Glutamatergic neuron (in vitro differentiated cells): ENCODE measurements around the gene KLK2. TPM values are rescaled to one million over a fixed set of nuclear protein-coding genes. Genes with fewer than 3 reads are reported as not detected.
"Not testable (repeated sequence)": the region's sequence is repeated elsewhere in the genome, so short reads cannot be mapped to it uniquely, and the experiment has no call there.

Experiments
- DNase-seq: peaks from one replicate; pipeline ENCODE4 v3.0.0; 2022
- H3K27ac Mint-ChIP-seq: one replicate; pipeline ENCODE4 v1.8.0; 2020; ENCODE audit warnings: mild to moderate bottlenecking, mixed read lengths, inconsistent platforms; ENCODE audit not compliant: unreplicated experiment
- H3K27me3 Mint-ChIP-seq: one replicate; pipeline ENCODE4 v1.8.0; 2020; ENCODE audit warnings: mild to moderate bottlenecking, moderate library complexity, mixed read lengths, inconsistent platforms; ENCODE audit not compliant: unreplicated experiment
- H3K36me3 Mint-ChIP-seq: one replicate; pipeline ENCODE4 v1.8.0; 2020; ENCODE audit warnings: mild to moderate bottlenecking, mixed read lengths, inconsistent platforms; ENCODE audit not compliant: unreplicated experiment
- H3K4me1 Mint-ChIP-seq: one replicate; pipeline ENCODE4 v1.8.0; 2020; ENCODE audit warnings: mild to moderate bottlenecking, low read depth, mixed read lengths, inconsistent platforms; ENCODE audit not compliant: unreplicated experiment
- H3K4me3 Mint-ChIP-seq: one replicate; pipeline ENCODE4 v1.8.0; 2020; ENCODE audit warnings: mild to moderate bottlenecking, mixed read lengths, inconsistent platforms; ENCODE audit not compliant: unreplicated experiment
- H3K9me3 Mint-ChIP-seq: one replicate; pipeline ENCODE4 v1.8.0; 2020; ENCODE audit warnings: mild to moderate bottlenecking, moderate library complexity, mixed read lengths, inconsistent platforms; ENCODE audit not compliant: unreplicated experiment
- total RNA-seq: library from RNA; stranded (reverse); fragmentation: NEBNext Ultra II Directional; extraction: Animal tissue kit (Norgen Biotek cat#: 25700); gene quantifications from one replicate; pipeline ENCODE4 v1.2.1, GENCODE V29; 2021; ENCODE audit not compliant: unreplicated experiment
- TF ChIP-seq, protein P1 (sequence below): fragments of 200-600 bp; sonication (generic); IDR thresholded peaks from one replicate; pipeline ENCODE4 v1.5.0; 2021; ENCODE audit not compliant: partially characterized antibody, unreplicated experiment

KLK2 gene
- total RNA-seq, 1 donor from 2014 or later, result not detected

DNA sequence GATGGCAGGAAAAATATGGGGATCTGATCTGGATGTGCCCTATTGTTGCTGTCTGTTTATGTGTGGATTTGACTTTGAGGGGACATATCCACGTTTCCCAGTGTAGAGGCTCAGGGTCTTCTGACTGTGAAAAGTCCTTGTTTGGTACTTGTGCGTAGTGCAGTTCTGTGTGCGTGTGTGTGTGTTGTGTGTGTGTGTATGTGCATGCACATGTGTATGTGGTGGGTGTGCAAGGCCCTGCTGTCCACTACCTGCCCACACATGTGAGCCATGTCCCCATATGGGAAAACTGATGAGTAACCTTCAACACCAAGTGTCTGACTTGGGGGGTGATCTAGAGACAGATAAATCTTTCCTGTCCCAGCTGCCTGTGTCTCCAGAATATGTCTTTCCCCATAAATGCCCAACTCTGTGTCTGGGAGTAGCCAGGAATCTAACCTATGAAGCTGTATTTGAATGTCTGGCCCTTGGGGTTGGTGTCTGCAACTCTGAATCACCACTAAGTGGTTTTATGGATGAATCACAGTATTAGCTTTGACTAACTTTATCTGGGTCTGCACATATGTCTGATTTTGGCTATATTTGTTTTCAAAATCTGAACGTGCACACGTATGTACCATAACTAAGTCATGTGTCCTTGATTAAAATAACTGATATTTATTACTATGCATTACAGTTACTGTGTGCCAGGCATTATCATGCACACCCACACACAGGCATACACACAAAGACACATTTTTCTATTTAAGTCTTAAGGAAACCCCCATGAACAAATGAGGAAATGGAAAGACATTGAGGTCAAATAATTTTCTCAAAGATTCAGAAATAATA, 17.4 kb downstream of the KLK2 start:
- Mint-ChIP-seq H3K9me3 (peaks cover 2% of the 10 kb centered on the region), H3K4me3 (no peak overlapping the region), H3K27me3 (peaks cover 14% of the 10 kb centered on the region), H3K27ac (no peak overlapping the region), H3K36me3 (no peaks in the 10 kb centered on the region), H3K4me1 (no peaks in the 10 kb centered on the region)
- TF ChIP-seq, protein P1, sequence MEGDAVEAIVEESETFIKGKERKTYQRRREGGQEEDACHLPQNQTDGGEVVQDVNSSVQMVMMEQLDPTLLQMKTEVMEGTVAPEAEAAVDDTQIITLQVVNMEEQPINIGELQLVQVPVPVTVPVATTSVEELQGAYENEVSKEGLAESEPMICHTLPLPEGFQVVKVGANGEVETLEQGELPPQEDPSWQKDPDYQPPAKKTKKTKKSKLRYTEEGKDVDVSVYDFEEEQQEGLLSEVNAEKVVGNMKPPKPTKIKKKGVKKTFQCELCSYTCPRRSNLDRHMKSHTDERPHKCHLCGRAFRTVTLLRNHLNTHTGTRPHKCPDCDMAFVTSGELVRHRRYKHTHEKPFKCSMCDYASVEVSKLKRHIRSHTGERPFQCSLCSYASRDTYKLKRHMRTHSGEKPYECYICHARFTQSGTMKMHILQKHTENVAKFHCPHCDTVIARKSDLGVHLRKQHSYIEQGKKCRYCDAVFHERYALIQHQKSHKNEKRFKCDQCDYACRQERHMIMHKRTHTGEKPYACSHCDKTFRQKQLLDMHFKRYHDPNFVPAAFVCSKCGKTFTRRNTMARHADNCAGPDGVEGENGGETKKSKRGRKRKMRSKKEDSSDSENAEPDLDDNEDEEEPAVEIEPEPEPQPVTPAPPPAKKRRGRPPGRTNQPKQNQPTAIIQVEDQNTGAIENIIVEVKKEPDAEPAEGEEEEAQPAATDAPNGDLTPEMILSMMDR, result no peak
- no peak for DNase-seq

DNA sequence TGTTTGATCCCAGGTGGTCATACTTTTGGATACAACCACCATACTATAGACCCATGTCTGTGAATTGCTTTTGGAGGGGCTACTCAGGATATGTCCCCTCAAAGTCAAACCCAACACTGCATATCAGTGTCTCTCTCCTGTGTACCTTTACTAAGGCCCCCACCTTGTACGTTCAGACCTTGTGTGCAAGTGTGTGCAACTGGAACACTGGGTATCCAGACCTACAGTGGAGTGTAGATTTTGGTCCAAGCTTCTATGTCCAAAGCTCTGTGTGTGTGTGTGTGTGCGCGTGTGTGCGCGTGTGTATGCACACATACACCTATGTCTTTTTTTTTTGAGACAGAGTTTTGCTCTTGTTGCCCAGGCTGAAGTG, 18.0 kb downstream of the KLK2 start:
- no peak for DNase-seq
- TF ChIP-seq, protein P1, result no peak
- Mint-ChIP-seq H3K9me3 (peaks cover 2% of the 10 kb centered on the region), H3K36me3 (no peaks in the 10 kb centered on the region), H3K27me3 (peaks cover 14% of the 10 kb centered on the region), H3K4me1 (no peaks in the 10 kb centered on the region), H3K27ac (no peak overlapping the region), H3K4me3 (no peak overlapping the region)

DNA sequence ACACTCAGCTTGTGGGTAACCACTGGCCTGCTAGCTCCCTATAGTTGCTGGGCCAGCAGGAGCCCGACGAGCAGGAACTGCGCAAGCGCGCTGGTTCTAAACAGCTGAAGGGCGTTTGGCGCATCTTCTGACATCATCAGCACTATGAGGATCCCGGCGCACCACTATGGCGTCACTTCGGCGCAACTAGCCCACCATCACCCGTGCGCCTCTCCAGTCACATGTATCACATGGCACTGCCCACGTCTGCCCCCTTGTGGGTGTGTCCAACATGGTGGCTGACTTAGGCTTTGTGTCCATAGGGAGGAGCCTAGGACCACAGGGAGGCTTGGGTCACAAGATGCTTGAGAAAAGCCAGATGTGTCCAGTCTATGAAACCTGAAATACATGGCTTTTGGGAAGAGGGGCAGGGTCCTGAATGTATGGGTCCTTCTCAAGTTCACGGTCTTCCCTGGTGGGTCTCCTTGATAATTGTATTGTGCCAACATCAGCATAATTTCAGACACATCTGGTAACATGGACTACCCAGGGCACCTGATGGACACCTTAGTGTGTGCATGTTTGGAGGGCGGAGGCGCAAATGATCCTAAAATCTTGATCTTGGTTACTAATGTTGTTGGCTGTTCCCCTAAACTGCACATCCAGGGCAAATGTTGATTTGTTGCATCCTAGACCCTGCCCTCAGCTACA, 20.0 kb downstream of the KLK2 start:
- DNase-seq, result no peak
- H3K4me1 Mint-ChIP-seq, result no peaks in the 10 kb centered on the region
- H3K27ac Mint-ChIP-seq, result no peak overlapping the region
- H3K36me3 Mint-ChIP-seq, result no peaks in the 10 kb centered on the region
- peaks cover 12% of the 10 kb centered on the region for H3K27me3 Mint-ChIP-seq
- no peak overlapping the region for H3K4me3 Mint-ChIP-seq
- TF ChIP-seq, protein P1, result no peak
- H3K9me3 Mint-ChIP-seq, result peaks cover 2% of the 10 kb centered on the region

DNA sequence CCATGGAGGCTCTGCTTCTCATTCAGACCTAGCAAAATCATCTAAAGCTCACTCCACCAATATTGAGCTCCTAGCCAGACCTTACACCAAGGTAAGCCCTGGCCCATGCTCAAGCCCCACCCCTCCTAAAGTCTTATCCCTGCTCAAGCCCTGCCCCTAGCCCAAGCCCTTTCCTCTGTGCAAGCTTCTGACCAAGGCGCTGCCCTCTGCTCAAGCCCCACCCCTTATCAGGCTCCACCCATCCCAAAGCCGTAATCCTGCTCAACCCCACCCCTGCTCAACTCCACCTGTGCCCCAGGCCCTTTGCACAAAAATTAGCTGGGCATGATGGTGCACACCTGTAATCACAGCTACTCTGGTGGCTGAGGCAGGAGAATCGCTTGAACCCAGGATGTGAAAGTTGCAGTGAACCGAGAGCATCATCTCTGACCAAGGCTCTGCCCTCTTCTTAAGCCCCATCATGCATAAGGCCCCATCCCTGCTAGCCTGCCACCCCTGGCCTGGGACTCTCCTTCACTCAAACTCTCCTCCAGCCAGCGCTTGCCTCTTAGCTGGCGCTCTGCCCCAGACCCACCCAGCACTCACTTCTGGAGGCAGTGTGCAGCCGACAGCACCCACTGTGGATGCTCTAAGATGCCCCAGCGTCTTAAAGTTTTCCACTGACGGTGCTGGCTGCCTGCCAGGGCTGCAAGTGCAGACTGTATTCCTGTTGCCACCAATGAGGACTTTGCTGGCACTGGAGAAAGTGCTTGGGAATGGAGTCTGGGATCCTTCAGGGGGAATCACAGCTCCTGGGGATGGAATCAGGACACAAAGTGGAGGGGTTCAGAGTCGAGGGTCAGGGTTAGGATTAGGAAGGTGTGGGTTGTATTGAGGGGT, 21.5 kb downstream of the KLK2 start:
- no peak overlapping the region for H3K27ac Mint-ChIP-seq
- H3K36me3 Mint-ChIP-seq, result no peaks in the 10 kb centered on the region
- TF ChIP-seq, protein P1, result no peak
- H3K9me3 Mint-ChIP-seq, result no peaks in the 10 kb centered on the region
- H3K4me3 Mint-ChIP-seq, result no peak overlapping the region
- no peaks in the 10 kb centered on the region for H3K4me1 Mint-ChIP-seq
- no peak for DNase-seq
- peaks cover 12% of the 10 kb centered on the region for H3K27me3 Mint-ChIP-seq

DNA sequence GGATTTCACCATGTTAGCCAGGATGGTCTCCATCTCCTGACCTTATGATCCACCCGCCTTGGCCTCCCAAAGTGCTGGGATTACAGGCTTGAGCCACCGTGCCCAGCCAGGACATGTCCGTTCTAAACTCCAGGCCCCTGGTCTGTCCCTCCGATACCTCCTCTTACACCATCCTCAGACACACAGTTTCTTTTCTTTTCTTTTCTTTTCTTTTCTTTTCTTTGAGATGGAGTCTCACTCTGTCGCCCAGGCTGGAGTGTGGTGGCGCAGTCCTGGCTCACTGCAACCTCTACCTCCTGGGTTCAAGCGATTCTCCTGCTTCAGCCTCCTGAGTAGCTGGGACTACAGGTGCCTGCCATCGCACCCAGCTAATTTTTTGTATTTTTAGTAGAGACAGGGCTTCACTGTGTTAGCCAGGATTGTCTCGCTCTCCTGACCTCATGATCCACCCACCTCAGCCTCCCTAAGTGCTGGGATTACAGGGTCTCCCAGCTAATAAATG, 22.9 kb downstream of the KLK2 start:
- H3K9me3 Mint-ChIP-seq, result not testable (repeated sequence)
- peaks cover 12% of the 10 kb centered on the region for H3K27me3 Mint-ChIP-seq

More for the DNA sequence above, 22.9 kb downstream of the KLK2 start:
- H3K36me3 Mint-ChIP-seq, H3K4me1 Mint-ChIP-seq, H3K4me3 Mint-ChIP-seq, DNase-seq, H3K27ac Mint-ChIP-seq: not testable (repeated sequence)
